AG04450 (cell line): Measurements from ENCODE around the gene HOXA4. TPM values are rescaled to one million over a fixed set of nuclear protein-coding genes. Genes with fewer than 3 reads are reported as not detected.

Experiments
- CTCF ChIA-PET: fragments of 300-600, 350-600 bp; formaldehyde crosslinking; extraction: SDS; loops from one replicate; lab custom pipeline; 2022; ENCODE audit warnings: antibody characterized with exemption, inconsistent platforms; lab: Charles Lee
- POLR2A ChIA-PET: fragments of 350-600 bp; formaldehyde crosslinking; extraction: SDS; loops from one replicate; lab custom pipeline; 2021; ENCODE audit warnings: antibody characterized with exemption, inconsistent platforms; lab: Yijun Ruan, JAX
- DNase-seq: peaks from one replicate; pipeline ENCODE4 v3.0.0-alpha.2; 2011; ENCODE audit warnings: low read depth, low spot score
- H3K27ac ChIP-seq: one replicate; pipeline ENCODE4 v1.5.1; 2012; ENCODE audit warnings: low read depth, low read length, control low read depth
- H3K27me3 ChIP-seq: one replicate; pipeline ENCODE4 v1.6.0; 2012; ENCODE audit warnings: low read length; ENCODE audit not compliant: control insufficient read depth, insufficient read depth
- H3K4me3 ChIP-seq: 2 replicates; pipeline ENCODE4 v1.5.1; 2011; ENCODE audit warnings: mild to moderate bottlenecking, low read depth, low read length, control low read depth
- H3K9me3 ChIP-seq: 2 replicates; pipeline ENCODE4 v1.5.1; 2012; ENCODE audit warnings: low read length; ENCODE audit not compliant: control insufficient read depth, insufficient read depth
- CTCF ChIP-seq: IDR thresholded peaks from 2 replicates; pipeline ENCODE4 v1.5.1; 2011; ENCODE audit warnings: low read depth, low read length, control low read depth, inconsistent platforms
- polyA plus RNA-seq: library from polyadenylated mRNA; depleted of rRNA; stranded (reverse); fragments of >200 nt; gene quantifications from 2 replicates; pipeline ENCODE4 v1.2.3, GENCODE V29; 2011

The HOXA4 gene
- polyA plus RNA-seq, 1 experiment = 5.8 TPM

DNA sequence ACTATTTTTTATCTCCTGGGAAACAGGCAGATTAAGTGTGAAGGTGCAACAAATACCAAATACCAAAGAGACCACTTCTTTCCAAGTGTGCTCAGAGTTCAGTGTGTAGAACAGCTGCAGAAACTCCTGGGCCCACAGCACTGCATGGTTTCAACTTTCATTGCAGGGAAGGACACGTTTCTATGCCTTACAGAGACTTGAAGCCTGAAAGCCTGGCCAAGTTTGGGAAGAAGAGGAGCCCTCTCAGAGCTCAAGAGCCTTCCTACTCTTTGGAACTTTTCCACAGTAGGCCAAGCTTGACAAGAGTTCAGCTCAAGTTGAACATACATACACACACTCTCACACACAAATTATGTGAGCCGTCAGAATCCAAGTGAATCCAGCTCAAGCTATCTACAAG lies 2.5 kb downstream of the HOXA4 start:
- ChIA-PET POLR2A (interaction anchor here (0.9 to 1.8 kb wide), 4 partner anchors 13 to 30 kb away, joined by 4 to 7 read pairs (median 6); partner anchors contain the start of gene HOXA5), CTCF (interaction anchor here (0.7 to 3.4 kb wide), 4 partner anchors 13 to 409 kb away, joined by 3 to 14 read pairs (median 4); partner anchors contain the start of gene HOXA5)
- H3K27me3 ChIP-seq = no peaks in the 10 kb centered on the region
- DNase-seq = peak; percentile 72
- H3K4me3 ChIP-seq = no peak overlapping the region
- no peak overlapping the region for H3K27ac ChIP-seq
- no peaks in the 10 kb centered on the region for H3K9me3 ChIP-seq
- no peak for TF ChIP-seq CTCF

GRCh38 chr7:27126596-27127327 lies 3.8 kb downstream of the HOXA4 start:
- Histone ChIP-seq H3K4me3 (no peak overlapping the region), H3K27ac (no peak overlapping the region), H3K9me3 (no peaks in the 10 kb centered on the region), H3K27me3 (no peaks in the 10 kb centered on the region)
- no peak for TF ChIP-seq CTCF
- ChIA-PET POLR2A (interaction anchor here (0.6 to 0.7 kb wide), 2 partner anchors 14 to 18 kb away, joined by 3 to 7 read pairs; no protein-coding TSS in a partner anchor), CTCF (interaction anchor here (1.0 to 3.4 kb wide), 2 partner anchors 15 to 18 kb away, joined by 3 to 14 read pairs; partner anchors contain the start of gene HOXA5)
- DNase-seq = no peak

DNA sequence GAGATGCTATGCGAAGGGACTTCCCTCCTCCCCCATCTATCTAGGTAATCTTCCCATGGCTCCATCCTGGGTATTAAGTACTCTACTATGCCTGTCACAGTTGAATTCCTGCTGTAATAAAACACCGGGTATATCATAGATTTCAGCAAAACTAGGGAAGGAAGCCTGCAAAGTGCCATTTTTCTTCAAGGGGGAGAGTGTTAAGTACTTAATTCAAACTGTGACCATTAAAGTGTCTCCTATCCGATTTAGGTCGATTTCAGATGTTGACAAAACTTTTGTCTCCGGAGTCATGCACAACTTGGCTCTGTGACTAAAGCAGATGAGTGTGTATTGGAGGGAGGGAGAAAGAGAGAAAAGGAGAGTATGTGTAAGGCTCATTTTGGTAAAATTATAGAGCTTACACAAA lies 4.6 kb downstream of the HOXA4 start:
- Histone ChIP-seq H3K27me3 (no peaks in the 10 kb centered on the region), H3K9me3 (no peaks in the 10 kb centered on the region), H3K27ac (no peak overlapping the region), H3K4me3 (no peak overlapping the region)
- ChIA-PET POLR2A (interaction anchor here (0.6 to 0.7 kb wide), 2 partner anchors 13 to 17 kb away, joined by 3 to 7 read pairs; no protein-coding TSS in a partner anchor), CTCF (interaction anchor here (0.6 to 3.4 kb wide), 3 partner anchors 15 to 914 kb away, joined by 3 to 14 read pairs (median 3); partner anchors contain the start of gene HOXA5)
- no peak for DNase-seq
- no peak for TF ChIP-seq CTCF

DNA sequence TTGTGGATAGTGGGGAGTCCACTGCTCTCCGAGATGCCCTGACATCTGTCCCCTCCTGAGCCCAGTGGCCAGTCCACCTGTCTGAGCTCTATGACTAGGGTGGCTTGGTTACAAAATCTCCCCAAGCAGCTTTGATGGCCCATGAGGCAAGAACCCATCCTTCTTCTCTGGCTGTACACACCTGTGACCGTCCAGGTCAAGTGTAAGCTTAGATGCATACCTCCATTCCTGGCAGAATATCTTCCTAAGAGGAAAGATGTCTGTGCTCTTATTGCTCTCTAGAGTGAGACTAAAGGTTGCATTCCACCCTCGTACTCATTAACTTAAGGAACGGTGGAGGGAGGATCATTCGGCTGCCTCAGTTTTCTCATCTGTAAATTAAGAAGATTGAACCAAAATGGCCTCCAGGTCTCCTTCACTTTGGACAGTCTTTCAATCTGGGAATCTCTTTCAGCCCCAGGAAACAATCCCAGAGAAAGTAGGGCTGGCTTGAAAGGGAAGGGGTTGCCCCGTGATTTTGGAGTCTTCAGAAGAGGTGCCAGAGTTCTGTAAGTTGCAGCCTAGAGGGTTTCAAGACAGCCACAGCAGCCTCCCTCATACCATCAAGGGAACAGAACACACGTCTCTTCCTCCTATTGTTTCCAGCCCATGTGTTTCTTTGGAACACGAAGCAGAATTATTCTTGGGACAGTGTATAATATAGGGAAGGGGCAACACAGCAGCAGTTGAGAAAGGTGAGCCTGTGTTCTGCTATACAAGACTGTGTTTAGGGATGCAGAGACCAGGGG lies 5.5 kb downstream of the HOXA4 start:
- Histone ChIP-seq H3K9me3 (no peaks in the 10 kb centered on the region), H3K27ac (peak overlapping the region; percentile 94), H3K4me3 (no peak overlapping the region), H3K27me3 (no peaks in the 10 kb centered on the region)
- TF ChIP-seq CTCF = no peak
- CTCF ChIA-PET = interaction anchor here (1.3 kb wide), 1 partner anchor 10 kb away, joined by 4 read pairs; no protein-coding TSS in a partner anchor
- no peak for DNase-seq
- POLR2A ChIA-PET = interaction anchor here (0.6 kb wide), 1 partner anchor 38 kb away, joined by 4 read pairs; no protein-coding TSS in a partner anchor
